HG03039 (cell line): ENCODE results near the gene LMO7.
"Not testable (repeated sequence)": the region's sequence is repeated elsewhere in the genome, so short reads cannot be mapped to it uniquely, and the experiment has no call there.

Experiments
- ATAC-seq: cut with Tn5 transposase; IDR thresholded peaks from one replicate; pipeline ENCODE4 v1.9.1; 2021; ENCODE audit warnings: mild to moderate bottlenecking, moderate library complexity; ENCODE audit not compliant: unreplicated experiment

The LMO7 gene

GRCh38 chr13:75739244-75739868, 103.2 kb downstream of the LMO7 start:
- peak; percentile 56 for ATAC-seq

DNA sequence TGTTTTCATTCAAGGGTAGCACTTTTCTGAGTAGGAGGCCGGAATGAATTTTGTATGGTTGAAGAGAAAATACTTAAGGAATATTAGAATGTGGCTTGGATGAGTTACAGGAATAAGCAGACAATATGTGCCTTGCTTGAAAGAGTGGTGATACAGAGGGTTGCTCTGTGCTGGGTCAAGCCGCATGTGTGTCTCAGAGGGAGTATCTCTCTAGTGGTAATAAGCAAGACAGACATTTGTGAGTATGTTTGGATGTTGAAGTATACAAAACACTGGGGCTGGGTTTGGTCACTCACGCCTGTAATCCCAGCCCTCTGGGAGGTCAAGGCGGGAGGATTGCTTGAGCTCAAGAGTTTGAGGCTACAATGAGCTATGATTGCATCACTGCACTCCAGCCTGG, 103.9 kb downstream of the LMO7 start:
- ATAC-seq: no peak

DNA sequence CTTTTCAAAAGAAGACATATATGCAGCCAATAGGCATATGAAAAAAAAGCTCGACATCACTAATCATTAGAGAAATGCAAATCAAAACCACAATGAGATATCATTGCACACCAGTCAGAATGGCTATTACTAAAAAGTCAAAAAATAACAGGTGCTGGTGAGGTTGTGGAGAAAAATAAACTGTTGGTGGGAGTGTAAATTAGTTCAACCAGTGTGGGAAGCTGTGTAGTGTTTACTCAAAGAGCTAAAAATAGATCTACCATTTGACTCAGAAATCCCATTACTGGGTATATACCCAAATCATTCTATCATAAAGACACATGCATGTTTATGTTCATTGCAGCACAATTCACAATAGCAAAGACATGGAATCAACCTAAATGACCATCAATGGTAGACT, 106.9 kb downstream of the LMO7 start:
- not testable (repeated sequence) for ATAC-seq

DNA sequence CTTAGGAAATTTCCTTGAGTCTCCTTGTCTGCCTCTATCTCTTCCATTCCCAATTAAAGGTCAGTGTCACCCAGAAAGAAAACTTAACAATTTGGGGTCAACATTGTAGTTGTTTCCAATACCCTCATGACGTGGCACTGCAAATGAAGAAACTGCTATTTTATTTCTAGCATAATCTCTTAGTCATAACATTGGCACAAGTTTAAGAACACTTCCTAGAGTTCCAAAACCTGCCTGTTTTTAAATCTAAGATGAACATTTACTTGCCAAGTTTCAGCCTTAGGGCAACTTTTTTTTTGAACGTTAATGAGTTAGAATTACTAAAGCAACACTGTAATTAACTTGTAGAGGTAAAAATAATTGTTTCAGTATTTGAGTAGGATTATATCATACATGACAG, 108.0 kb downstream of the LMO7 start:
- no peak for ATAC-seq

GRCh38 chr13:75745387-75745786, 109.3 kb downstream of the LMO7 start:
- no peak for ATAC-seq

DNA sequence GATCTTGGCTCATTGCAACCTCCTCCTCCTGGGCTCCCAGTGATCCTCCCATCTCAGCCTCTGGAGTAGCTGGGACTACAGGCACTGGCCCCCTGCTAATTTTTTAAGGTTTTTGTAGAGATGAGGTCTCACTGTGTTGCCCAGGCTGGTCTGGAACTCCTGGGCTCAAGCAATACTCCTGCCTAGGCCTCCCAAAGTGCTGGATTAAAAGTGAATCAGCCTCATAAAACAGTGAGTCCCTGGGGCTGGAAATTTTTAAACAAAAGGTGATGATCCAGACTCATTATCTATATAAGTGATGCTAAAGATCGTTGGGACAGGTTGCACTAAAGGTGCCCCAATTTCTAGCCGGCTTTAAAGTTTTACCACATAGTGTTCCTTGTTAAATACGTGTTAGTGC, 112.7 kb downstream of the LMO7 start:
- no peak for ATAC-seq

GRCh38 chr13:75749407-75749806, 113.3 kb downstream of the LMO7 start:
- ATAC-seq: no peak

- no peak for ATAC-seq
Observed at GRCh38 chr13:75751350-75751749, 115.2 kb downstream of the LMO7 start.

DNA sequence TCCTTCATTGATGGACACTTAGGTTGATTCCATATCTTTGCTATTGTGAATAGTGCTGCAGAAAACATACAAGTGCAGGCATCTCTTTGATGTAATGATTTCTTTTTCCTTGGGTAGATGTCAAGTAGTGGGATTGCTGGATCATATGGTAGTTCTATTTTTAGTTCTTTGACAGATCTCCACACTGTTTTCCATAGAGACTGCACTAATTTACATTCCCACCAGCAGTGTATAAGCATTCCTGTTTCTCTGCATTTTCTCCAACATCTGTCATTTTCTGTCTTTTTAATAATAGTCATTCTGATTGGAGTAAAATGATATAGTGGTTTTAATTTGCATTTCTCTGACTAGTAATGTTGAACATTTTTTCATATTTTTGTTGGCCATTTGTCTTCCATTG, 116.7 kb downstream of the LMO7 start:
- no peak for ATAC-seq

DNA sequence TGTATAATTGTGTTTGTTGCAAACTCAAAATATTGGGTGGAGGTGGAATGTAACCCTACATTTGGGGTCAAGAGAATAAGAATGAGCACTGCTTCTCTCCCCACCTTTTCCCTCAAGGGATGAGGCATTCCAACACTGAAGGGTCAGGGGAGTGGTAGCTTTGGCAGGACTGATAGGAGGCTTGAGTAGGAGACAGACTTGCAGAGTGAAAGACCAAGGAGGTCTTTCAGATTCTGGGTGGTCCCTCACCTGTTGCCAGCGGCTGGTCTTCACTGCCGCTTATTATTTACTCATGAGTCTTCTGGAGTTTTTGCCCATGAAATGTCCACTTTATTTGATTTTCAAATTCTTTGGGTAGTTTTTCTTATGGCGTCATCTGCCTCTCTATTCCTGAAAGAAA, 118.8 kb downstream of the LMO7 start:
- no peak for ATAC-seq

GRCh38 chr13:75757336-75757735, 121.2 kb downstream of the LMO7 start:
- ATAC-seq: no peak

- ATAC-seq: no peak
Observed at GRCh38 chr13:75759531-75759930, 123.4 kb downstream of the LMO7 start.

- ATAC-seq: peak; percentile 34
Observed at GRCh38 chr13:75760131-75761021, 124.2 kb downstream of the LMO7 start.

DNA sequence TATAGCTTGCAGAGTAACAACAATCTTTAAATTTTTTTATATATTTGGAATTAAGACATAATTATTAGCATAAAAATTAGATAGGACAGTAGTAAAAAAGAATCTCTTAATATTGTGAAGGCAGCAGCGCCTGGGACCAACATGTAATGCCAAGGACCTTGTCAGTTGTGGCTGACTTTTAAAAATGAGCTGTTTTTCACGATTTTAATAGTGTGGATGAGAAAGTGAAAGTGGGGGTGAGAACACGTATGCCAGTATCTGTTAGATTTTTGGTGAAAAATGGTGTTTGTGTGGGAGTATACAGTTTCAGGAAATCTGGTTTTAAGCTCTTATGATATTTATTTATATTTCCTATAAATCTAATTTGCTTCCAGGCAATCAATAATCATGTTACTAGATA, 125.2 kb downstream of the LMO7 start:
- no peak for ATAC-seq

DNA sequence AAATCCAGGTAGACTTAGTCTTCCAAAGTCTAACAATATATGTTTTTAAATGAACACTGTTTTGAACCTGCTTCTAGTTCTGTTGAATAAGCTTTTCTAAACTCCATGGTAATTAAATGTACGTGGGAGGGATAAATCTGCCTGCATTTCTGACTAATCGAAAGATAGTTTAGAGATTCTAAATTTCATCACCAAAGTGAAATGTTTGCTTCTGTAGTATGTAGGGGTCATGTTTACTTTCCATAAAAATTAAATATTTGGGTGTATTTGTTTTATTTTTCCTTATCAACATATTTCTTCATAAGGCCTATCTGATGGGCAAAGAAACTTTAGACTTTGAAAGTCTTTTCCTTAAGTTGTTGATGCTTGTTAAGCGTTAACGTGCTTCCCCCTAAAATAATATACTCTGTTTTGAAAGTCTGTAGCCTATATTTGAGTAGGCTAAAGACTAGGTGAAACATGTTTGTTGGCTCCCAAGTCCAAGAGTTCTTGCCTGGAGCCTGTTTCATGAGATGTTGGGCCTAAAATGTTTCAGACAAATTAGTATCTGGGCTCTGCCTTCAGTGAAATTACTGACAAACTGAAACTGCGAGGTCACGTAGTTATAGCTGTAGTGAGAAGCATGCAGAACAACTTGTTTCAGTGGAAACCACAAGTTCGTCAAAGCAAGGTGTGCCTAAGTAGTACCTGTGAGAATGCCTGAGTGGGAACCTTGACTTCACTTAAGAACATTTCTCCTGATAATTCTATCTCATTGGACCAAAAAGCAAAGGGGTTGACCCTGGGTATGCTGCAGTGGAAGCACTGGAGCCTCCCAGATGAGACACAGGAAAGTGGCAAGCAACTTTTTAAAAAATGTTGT, 126.2 kb downstream of the LMO7 start:
- peak; percentile 95 for ATAC-seq

- no peak for ATAC-seq
Observed at GRCh38 chr13:75762955-75763354, 126.8 kb downstream of the LMO7 start.

GRCh38 chr13:75763512-75763911, 127.4 kb downstream of the LMO7 start:
- ATAC-seq: no peak

DNA sequence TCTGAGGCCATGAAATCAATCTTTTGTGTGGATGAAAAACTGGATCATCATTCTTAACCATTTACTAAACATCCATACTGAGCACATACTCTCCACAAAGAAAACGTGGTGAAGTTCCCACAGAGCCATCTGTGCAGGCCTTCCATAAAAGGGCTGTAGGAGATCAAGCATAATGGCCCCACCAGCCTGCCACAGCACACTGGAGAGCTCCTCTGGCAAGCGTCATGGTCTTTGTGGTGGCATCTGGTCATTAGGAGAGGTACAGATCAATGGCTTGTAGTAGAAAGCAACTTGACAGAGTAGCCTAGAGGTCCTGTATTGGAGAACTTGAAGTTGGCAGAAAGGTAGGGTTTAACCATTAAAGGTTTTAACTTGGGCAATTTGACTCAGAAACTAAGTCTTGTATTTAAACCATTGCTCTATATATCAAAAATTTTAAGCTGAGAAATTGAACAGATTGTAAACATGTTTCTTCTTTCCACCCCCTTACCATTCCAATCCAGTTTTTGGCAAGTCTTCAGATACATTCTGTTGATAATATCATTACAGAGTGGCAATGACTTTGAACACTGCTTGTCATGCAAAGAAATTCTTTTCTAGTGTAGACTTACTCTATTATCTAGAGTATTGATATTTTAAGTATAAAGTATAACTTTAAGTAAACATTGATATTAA, 128.3 kb downstream of the LMO7 start:
- no peak for ATAC-seq

DNA sequence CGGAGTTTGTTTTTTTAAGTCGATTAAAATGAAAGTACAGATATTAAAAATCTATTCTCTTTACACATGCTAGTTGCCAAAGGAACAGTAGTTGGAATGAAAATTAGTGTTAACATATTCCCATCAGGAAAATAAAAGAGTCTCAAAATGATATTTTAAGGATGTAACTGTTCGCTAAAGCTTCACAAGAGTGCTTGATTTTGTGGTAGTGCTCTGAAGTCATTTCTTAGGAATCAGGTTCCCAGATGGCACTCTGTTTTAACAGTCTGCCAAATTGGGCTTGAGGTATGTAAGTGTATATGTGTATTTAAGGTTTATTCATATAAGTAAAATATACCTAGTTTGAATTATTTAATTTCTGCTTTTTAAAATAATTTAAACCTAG, 128.8 kb downstream of the LMO7 start:
- ATAC-seq: no peak

- no peak for ATAC-seq
Observed at GRCh38 chr13:75766636-75767035, 130.5 kb downstream of the LMO7 start.
